HG02970 (cell line): ENCODE measurements around the gene IL16.

Experiments
- ATAC-seq: cut with Tn5 transposase; IDR thresholded peaks from one replicate; pipeline ENCODE4 v1.9.1; 2021; ENCODE audit warnings: mild to moderate bottlenecking, moderate library complexity, moderate number of reproducible peaks; ENCODE audit not compliant: unreplicated experiment, low FRiP score

The IL16 gene

GRCh38 chr15:81303244-81304225 lies 106.9 kb downstream of the IL16 start:
- no peak for ATAC-seq

- ATAC-seq, result no peak
Observed at GRCh38 chr15:81304226-81304625, 107.5 kb downstream of the IL16 start.

- ATAC-seq, result no peak
Observed at GRCh38 chr15:81308260-81308659, 111.6 kb downstream of the IL16 start.

GRCh38 chr15:81309647-81310450 lies 113.2 kb downstream of the IL16 start:
- no peak for ATAC-seq

- no peak for ATAC-seq
Observed at GRCh38 chr15:81310480-81310879, 113.8 kb downstream of the IL16 start.

GRCh38 chr15:81311752-81312464 lies 115.2 kb downstream of the IL16 start:
- no peak for ATAC-seq

GRCh38 chr15:81312790-81313543 lies 116.3 kb downstream of the IL16 start:
- no peak for ATAC-seq

- ATAC-seq, result no peak
Observed at GRCh38 chr15:81313686-81314085, 117.0 kb downstream of the IL16 start.

- no peak for ATAC-seq
Observed at GRCh38 chr15:81314378-81314777, 117.7 kb downstream of the IL16 start.

GRCh38 chr15:81315452-81316175 lies 118.9 kb downstream of the IL16 start:
- ATAC-seq, result no peak

GRCh38 chr15:81316267-81316666 lies 119.6 kb downstream of the IL16 start:
- ATAC-seq, result no peak

- ATAC-seq, result no peak
Observed at GRCh38 chr15:81317642-81318017, 121.0 kb downstream of the IL16 start.

- ATAC-seq, result no peak
Observed at GRCh38 chr15:81321667-81322066, 125.0 kb downstream of the IL16 start.

- ATAC-seq, result no peak
Observed at GRCh38 chr15:81322676-81323253, 126.1 kb downstream of the IL16 start.

- ATAC-seq, result peak; percentile 6
Observed at GRCh38 chr15:81323559-81323943, 126.9 kb downstream of the IL16 start.

- ATAC-seq, result peak; percentile 99
Observed at GRCh38 chr15:81323944-81324881, 127.5 kb downstream of the IL16 start, which contains the start of gene STARD5. Gene STARD5 (minus strand): TSS chr15:81324141. CDS start chr15:81324099, 42 bp downstream.

GRCh38 chr15:81326466-81327212 lies 130.0 kb downstream of the IL16 start:
- no peak for ATAC-seq
